Trophoblast cell (in vitro differentiated cells and primary cell): Measurements from ENCODE around the gene CYB5RL.
"Not testable (repeated sequence)": the region's sequence is repeated elsewhere in the genome, so short reads cannot be mapped to it uniquely, and the experiment has no call there.

ENCODE experiments used
- DNase-seq, 2 donors: peaks; one replicate each; pipeline ENCODE4 v3.0.0-alpha.2; 2016
- H2AFZ ChIP-seq: 2 replicates; pipeline ENCODE4 v1.6.1; 2013; ENCODE audit warnings: low read length, moderate library complexity, mild to moderate bottlenecking; ENCODE audit not compliant: insufficient read depth, poor library complexity
- H2AK5ac ChIP-seq: 2 replicates; pipeline ENCODE4 v1.6.1; 2013; ENCODE audit warnings: mild to moderate bottlenecking, low read length
- H2BK120ac ChIP-seq: 2 replicates; pipeline ENCODE4 v1.6.1; 2013; ENCODE audit warnings: low read length, mild to moderate bottlenecking, moderate library complexity; ENCODE audit not compliant: insufficient read depth, poor library complexity
- H2BK12ac ChIP-seq: 2 replicates; pipeline ENCODE4 v1.6.1; 2013; ENCODE audit warnings: mild to moderate bottlenecking, low read length, moderate library complexity
- H2BK5ac ChIP-seq: 2 replicates; pipeline ENCODE4 v1.6.1; 2013; ENCODE audit warnings: low read length, low read depth, moderate library complexity, mild to moderate bottlenecking; ENCODE audit not compliant: poor library complexity
- H3K14ac ChIP-seq: 2 replicates; pipeline ENCODE4 v1.6.1; 2013; ENCODE audit warnings: mild to moderate bottlenecking, low read length
- H3K18ac ChIP-seq: 2 replicates; pipeline ENCODE4 v1.6.1; 2013; ENCODE audit warnings: mild to moderate bottlenecking, low read length
- H3K23ac ChIP-seq: 2 replicates; pipeline ENCODE4 v1.6.1; 2013; ENCODE audit warnings: low read length
- H3K27ac ChIP-seq: 2 replicates; pipeline ENCODE4 v1.5.1; 2013; ENCODE audit warnings: low read depth, mild to moderate bottlenecking, inconsistent platforms, low read length, moderate library complexity
- H3K27me3 ChIP-seq: 2 replicates; pipeline ENCODE4 v1.6.1; 2013; ENCODE audit warnings: inconsistent platforms, mild to moderate bottlenecking, low read length, moderate library complexity; ENCODE audit not compliant: insufficient read depth
- H3K36me3 ChIP-seq, 2 experiments: 1 replicate in 1 of 2; 2 replicates in 1 of 2; pipeline ENCODE4 v1.6.1; 2013; ENCODE audit warnings: low read length in 2 of 2, mild to moderate bottlenecking in 2 of 2, moderate library complexity in 1 of 2; ENCODE audit not compliant: insufficient read depth in 2 of 2, control insufficient read depth in 1 of 2
- H3K4ac ChIP-seq: 2 replicates; pipeline ENCODE4 v1.6.1; 2013; ENCODE audit warnings: low read depth, mild to moderate bottlenecking, low read length, moderate library complexity
- H3K4me1 ChIP-seq, 2 experiments: 1 replicate in 1 of 2; 2 replicates in 1 of 2; pipeline ENCODE4 v1.6.1; 2013; ENCODE audit warnings: low read length in 2 of 2, mild to moderate bottlenecking in 2 of 2, moderate library complexity in 1 of 2; ENCODE audit not compliant: insufficient read depth in 2 of 2, control insufficient read depth in 1 of 2
- H3K4me2 ChIP-seq: 2 replicates; pipeline ENCODE4 v1.6.1; 2013; ENCODE audit warnings: inconsistent platforms, mild to moderate bottlenecking, low read length, moderate library complexity
- H3K4me3 ChIP-seq: 2 replicates; pipeline ENCODE4 v1.5.1; 2013; ENCODE audit warnings: mild to moderate bottlenecking, low read depth, low read length, inconsistent platforms
- H3K79me1 ChIP-seq: one replicate; pipeline ENCODE4 v1.6.1; 2013; ENCODE audit warnings: low read length
- H3K79me2 ChIP-seq: 2 replicates; pipeline ENCODE4 v1.6.1; 2013; ENCODE audit warnings: low read length, mild to moderate bottlenecking; ENCODE audit not compliant: control insufficient read depth, insufficient read depth, poor library complexity
- H3K9ac ChIP-seq: 2 replicates; pipeline ENCODE4 v1.6.1; 2013; ENCODE audit warnings: mild to moderate bottlenecking, low read length
- H3K9me3 ChIP-seq: 2 replicates; pipeline ENCODE4 v1.6.1; 2013; ENCODE audit warnings: low read depth, mild to moderate bottlenecking, control low read depth, inconsistent platforms, low read length; ENCODE audit not compliant: insufficient read depth
- H4K12ac ChIP-seq: 2 replicates; pipeline ENCODE4 v1.6.1; 2013; ENCODE audit warnings: low read depth, mild to moderate bottlenecking, low read length, moderate library complexity
- H4K8ac ChIP-seq: 2 replicates; pipeline ENCODE4 v1.6.1; 2013; ENCODE audit warnings: low read depth, mild to moderate bottlenecking, low read length, moderate library complexity
- H4K91ac ChIP-seq: one replicate; pipeline ENCODE4 v1.6.1; 2013; ENCODE audit warnings: low read depth, mild to moderate bottlenecking, low read length, moderate library complexity
- WGBS: extraction: QIAGEN DNeasy Blood & Tissue Kit; methylation state at CpG from one replicate; pipeline ENCODE4 v1.1.7; 2013; ENCODE audit warnings: missing lambda C conversion rate; ENCODE audit not compliant: insufficient read length, insufficient coverage; ENCODE audit errors: extremely low coverage; 5-methylcytosine and 5-hydroxymethylcytosine counted together

CYB5RL gene

GRCh38 chr1:54207896-54208295 is 8.1 kb upstream of the CYB5RL start:
- H3K9me3 ChIP-seq, H3K4me3 ChIP-seq, H2BK5ac ChIP-seq, H2AK5ac ChIP-seq, H3K18ac ChIP-seq, H4K91ac ChIP-seq, H3K23ac ChIP-seq, H4K12ac ChIP-seq, H2BK12ac ChIP-seq, H3K4me2 ChIP-seq, H3K79me2 ChIP-seq, H3K27me3 ChIP-seq, H3K14ac ChIP-seq, H3K9ac ChIP-seq, H3K27ac ChIP-seq, H2AFZ ChIP-seq, DNase-seq, H3K79me1 ChIP-seq, H3K4ac ChIP-seq, H4K8ac ChIP-seq, H2BK120ac ChIP-seq, H3K4me1 ChIP-seq: not testable (repeated sequence)
- no CpG with 5 or more reads among the region's 4 CpGs for WGBS
- H3K36me3 ChIP-seq, result peaks cover 31 to 65% of the 10 kb centered on the region in 2 experiments

- Histone ChIP-seq H2AK5ac (no peak overlapping the region), H4K8ac (no peak overlapping the region)
Measured at GRCh38 chr1:54207287-54207686, 7.5 kb upstream of the CYB5RL start.

GRCh38 chr1:54204199-54204598 is 4.4 kb upstream of the CYB5RL start:
- H3K27ac ChIP-seq, result no peak overlapping the region
- H4K91ac ChIP-seq, result no peak overlapping the region
- H3K4me3 ChIP-seq, result no peak overlapping the region
- H3K23ac ChIP-seq, result no peak overlapping the region
- no peak overlapping the region for H4K8ac ChIP-seq
- H2AK5ac ChIP-seq, result no peak overlapping the region
- no peak overlapping the region for H2BK120ac ChIP-seq
- peaks cover 3 to 7% of the 10 kb centered on the region in 2 experiments for H3K4me1 ChIP-seq
- whole genome bisulfite sequencing, result no CpG with 5 or more reads among the region's 7 CpGs
- H3K4ac ChIP-seq, result no peak overlapping the region
- peaks cover 6% of the 10 kb centered on the region for H3K79me1 ChIP-seq
- H3K14ac ChIP-seq, result no peak overlapping the region
- H3K18ac ChIP-seq, result no peak overlapping the region
- no peak overlapping the region for H2BK12ac ChIP-seq
- no peak overlapping the region for H4K12ac ChIP-seq
- no peak overlapping the region for H2AFZ ChIP-seq
- H3K27me3 ChIP-seq, result no peaks in the 10 kb centered on the region
- no peak overlapping the region for H3K9ac ChIP-seq
- no peaks in the 10 kb centered on the region for H3K9me3 ChIP-seq
- no peak overlapping the region for H3K4me2 ChIP-seq
- H3K36me3 ChIP-seq, result peaks cover 10 to 35% of the 10 kb centered on the region in 2 experiments
- DNase-seq, result no peak
- H3K79me2 ChIP-seq, result peaks cover 7% of the 10 kb centered on the region
- H2BK5ac ChIP-seq, result no peak overlapping the region

More at GRCh38 chr1:54207287-54207686, 7.5 kb upstream of the CYB5RL start:
- Histone ChIP-seq H3K9me3 (no peaks in the 10 kb centered on the region), H3K27ac (no peak overlapping the region), H2AFZ (no peak overlapping the region), H3K9ac (no peak overlapping the region), H3K14ac (no peak overlapping the region), H2BK5ac (no peak overlapping the region), H3K4me2 (no peak overlapping the region), H3K18ac (no peak overlapping the region), H3K36me3 (peaks cover 25 to 59% of the 10 kb centered on the region in 2 experiments), H3K23ac (no peak overlapping the region), H3K4ac (no peak overlapping the region), H3K4me1 (no peaks in the 10 kb centered on the region), H3K27me3 (no peaks in the 10 kb centered on the region), H4K91ac (no peak overlapping the region), H4K12ac (no peak overlapping the region), H2BK12ac (no peak overlapping the region), H2BK120ac (no peak overlapping the region), H3K79me1 (no peaks in the 10 kb centered on the region), H3K79me2 (no peaks in the 10 kb centered on the region), H3K4me3 (no peak overlapping the region)
- WGBS, result no CpG with 5 or more reads among the region's 1 CpG
- no peak for DNase-seq

GRCh38 chr1:54200519-54200997 is 728 bp upstream of the CYB5RL start:
- no peak for DNase-seq
- Histone ChIP-seq H3K79me1 (peaks cover 6% of the 10 kb centered on the region), H3K4me2 (peak overlapping the region; percentile 72), H3K4me1 (peaks cover 3 to 7% of the 10 kb centered on the region in 2 experiments), H2BK5ac (no peak overlapping the region), H3K23ac (no peak overlapping the region), H2BK120ac (no peak overlapping the region), H3K79me2 (peaks cover 7% of the 10 kb centered on the region), H2AK5ac (no peak overlapping the region), H3K27me3 (no peaks in the 10 kb centered on the region), H3K4me3 (peak overlapping the region; percentile 88), H3K36me3 (peaks cover 1 to 11% of the 10 kb centered on the region in 2 experiments), H3K27ac (no peak overlapping the region), H2BK12ac (no peak overlapping the region), H4K12ac (peak overlapping the region; percentile 75), H2AFZ (peak overlapping the region; percentile 54), H3K18ac (peak overlapping the region; percentile 84), H3K9me3 (no peaks in the 10 kb centered on the region), H4K91ac (peak overlapping the region; percentile 85), H3K14ac (peak overlapping the region; percentile 90), H4K8ac (peak overlapping the region; percentile 97), H3K4ac (peak overlapping the region; percentile 83), H3K9ac (peak overlapping the region; percentile 90)
- WGBS, result no CpG with 5 or more reads among the region's 15 CpGs
